Breast epithelium (tissue), 3 donors: ENCODE results near the gene IMMT.

ENCODE experiments used
- POLR2A ChIP-seq: fragments of 450-650 bp; IDR thresholded peaks from one replicate; pipeline ENCODE4 v1.6.1; 2016; ENCODE audit warnings: antibody characterized with exemption, mild to moderate bottlenecking, moderate library complexity
- POLR2AphosphoS5 ChIP-seq, 3 donors: sonication (generic); formaldehyde crosslinking; IDR thresholded peaks; one replicate each; pipeline ENCODE4 v1.6.1; 2017; ENCODE audit warnings: antibody characterized with exemption in 3 of 3

DNA sequence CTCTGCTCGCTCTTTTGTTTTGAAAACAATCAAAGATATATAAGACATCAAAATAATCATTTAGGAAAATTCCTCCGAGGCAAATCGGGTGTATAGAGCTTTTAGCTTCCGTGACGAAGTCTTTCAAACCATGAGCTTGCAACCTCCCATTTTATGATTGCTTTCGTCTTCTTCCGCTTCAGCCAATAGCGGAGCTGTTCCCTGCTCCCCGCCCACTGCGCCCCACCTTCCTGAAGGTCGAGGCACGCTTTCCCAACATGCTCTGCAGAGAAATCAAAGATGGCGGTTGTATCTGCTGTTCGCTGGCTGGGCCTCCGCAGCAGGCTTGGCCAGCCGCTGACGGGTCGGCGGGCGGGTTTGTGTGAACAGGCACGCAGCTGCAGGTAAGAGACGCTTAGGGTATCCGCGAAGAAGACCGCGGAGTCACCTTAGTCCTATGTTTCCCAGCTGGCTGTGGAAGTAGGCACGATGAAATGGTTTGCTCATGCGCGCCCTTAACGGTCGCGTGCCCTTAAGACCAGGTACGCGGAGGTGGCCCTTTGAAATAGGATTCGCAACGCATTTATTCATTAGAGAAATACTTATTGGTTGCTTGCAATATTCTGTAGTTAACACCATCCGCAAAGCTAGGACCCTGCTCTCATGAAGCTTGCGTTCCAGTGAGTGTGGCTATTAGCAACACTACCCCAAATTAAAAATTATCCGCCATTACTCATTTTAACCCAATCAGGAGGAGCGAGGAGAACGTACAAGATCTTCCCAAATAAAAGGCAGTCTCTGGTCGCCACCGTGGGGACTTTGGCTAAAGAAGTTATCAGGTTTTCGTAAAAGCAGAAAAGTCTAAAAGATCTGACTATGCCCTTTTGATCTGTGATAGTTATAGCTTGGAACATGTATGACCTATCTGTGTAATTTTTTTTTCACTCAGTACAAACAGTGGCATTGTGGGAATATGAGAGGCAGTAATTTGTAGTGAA is 89.0 kb downstream of the IMMT start, which contains the start of gene PTCD3:
- peak; percentile 57 to 65 (median 61) for TF ChIP-seq POLR2AphosphoS5 (IDR thresholded peaks at IDR 0.05)
- no peak for TF ChIP-seq POLR2A
